Bronchial epithelial cell (primary cell): ENCODE data around the gene FUT6. TPM values are rescaled to one million over a fixed set of nuclear protein-coding genes. Genes with fewer than 3 reads are reported as not detected.

Experiments used
- DNase-seq: peaks from one replicate; pipeline ENCODE4 v3.0.0-alpha.2; 2010; ENCODE audit warnings: low read depth
- FAIRE-seq: peaks from 2 replicates; lab custom pipeline; 2011; peaks lifted over from hg19 to GRCh38; lab: Jason Lieb, UNC
- H3K27me3 ChIP-seq: 2 replicates; pipeline ENCODE4 v1.5.1; 2011; ENCODE audit warnings: low read length; ENCODE audit not compliant: control insufficient read depth, insufficient read depth
- H3K36me3 ChIP-seq: 2 replicates; pipeline ENCODE4 v1.5.1; 2011; ENCODE audit warnings: low read length; ENCODE audit not compliant: control insufficient read depth, insufficient read depth
- H3K4me3 ChIP-seq: 2 replicates; pipeline ENCODE4 v1.5.1; 2011; ENCODE audit warnings: mild to moderate bottlenecking, low read depth, low read length, control low read depth
- total RNA-seq: library from RNA; depleted of rRNA; stranded (reverse); fragments of >200 nt; gene quantifications from 2 replicates; pipeline ENCODE4 v1.2.1, GENCODE V29; 2014
- TF ChIP-seq, protein P1 (sequence below): IDR thresholded peaks from 2 replicates; pipeline ENCODE4 v1.5.1; 2011; ENCODE audit warnings: mild to moderate bottlenecking, moderate library complexity, low read length, control low read depth, inconsistent platforms; ENCODE audit not compliant: insufficient read depth, severe bottlenecking

The FUT6 gene
- total RNA-seq, 1 donor from 2014 or later = 2.1 TPM

DNA sequence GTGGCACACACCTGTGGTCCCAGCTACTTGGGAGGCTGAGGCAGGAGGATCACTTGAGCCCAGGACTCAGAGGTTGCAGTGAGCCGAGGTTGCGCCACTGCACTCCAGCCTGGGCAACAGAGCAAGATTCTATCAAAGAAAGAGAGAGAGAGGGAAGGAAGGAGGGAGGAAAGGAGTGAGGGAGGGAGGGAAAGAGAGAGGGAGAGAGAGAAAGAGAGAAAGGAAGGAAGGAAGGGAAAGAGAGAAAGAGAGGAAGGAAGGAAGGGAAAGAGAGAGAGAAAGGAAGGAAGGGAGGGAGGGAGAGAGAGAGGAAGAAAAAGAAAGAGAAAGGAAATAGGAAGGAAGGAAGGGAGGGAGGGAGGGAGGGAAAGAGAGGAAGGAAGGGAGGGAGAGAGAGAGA lies 22.3 kb downstream of the FUT6 start:
- DNase-seq = no peak
- H3K4me3 ChIP-seq = no peak overlapping the region
- TF ChIP-seq, protein P1, sequence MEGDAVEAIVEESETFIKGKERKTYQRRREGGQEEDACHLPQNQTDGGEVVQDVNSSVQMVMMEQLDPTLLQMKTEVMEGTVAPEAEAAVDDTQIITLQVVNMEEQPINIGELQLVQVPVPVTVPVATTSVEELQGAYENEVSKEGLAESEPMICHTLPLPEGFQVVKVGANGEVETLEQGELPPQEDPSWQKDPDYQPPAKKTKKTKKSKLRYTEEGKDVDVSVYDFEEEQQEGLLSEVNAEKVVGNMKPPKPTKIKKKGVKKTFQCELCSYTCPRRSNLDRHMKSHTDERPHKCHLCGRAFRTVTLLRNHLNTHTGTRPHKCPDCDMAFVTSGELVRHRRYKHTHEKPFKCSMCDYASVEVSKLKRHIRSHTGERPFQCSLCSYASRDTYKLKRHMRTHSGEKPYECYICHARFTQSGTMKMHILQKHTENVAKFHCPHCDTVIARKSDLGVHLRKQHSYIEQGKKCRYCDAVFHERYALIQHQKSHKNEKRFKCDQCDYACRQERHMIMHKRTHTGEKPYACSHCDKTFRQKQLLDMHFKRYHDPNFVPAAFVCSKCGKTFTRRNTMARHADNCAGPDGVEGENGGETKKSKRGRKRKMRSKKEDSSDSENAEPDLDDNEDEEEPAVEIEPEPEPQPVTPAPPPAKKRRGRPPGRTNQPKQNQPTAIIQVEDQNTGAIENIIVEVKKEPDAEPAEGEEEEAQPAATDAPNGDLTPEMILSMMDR = no peak
- no peaks in the 10 kb centered on the region for H3K36me3 ChIP-seq
- H3K27me3 ChIP-seq = no peaks in the 10 kb centered on the region
- no peak for FAIRE-seq

DNA sequence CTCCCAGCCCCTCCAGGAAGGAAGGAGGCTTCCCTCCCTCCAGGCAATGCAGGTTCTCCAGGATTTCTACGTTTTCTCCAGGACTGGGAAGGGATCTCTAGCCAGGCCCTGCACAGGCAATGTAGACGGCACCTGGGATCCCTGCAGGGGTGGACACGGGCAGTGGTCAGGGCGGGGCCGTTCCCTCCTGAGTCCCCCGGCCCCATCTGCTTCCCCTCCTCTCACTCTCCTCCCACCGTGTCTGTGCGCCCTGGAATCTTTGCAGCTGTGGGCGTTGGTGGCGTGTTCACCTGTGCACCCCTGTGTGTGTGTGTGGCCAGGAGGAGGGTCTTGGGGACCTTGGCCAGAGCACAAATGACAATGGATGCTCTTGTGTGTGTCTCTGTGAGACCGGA lies 24.7 kb downstream of the FUT6 start:
- Histone ChIP-seq H3K4me3 (no peak overlapping the region), H3K27me3 (no peaks in the 10 kb centered on the region), H3K36me3 (no peaks in the 10 kb centered on the region)
- no peak for DNase-seq
- no peak for FAIRE-seq
- TF ChIP-seq, protein P1 = no peak

DNA sequence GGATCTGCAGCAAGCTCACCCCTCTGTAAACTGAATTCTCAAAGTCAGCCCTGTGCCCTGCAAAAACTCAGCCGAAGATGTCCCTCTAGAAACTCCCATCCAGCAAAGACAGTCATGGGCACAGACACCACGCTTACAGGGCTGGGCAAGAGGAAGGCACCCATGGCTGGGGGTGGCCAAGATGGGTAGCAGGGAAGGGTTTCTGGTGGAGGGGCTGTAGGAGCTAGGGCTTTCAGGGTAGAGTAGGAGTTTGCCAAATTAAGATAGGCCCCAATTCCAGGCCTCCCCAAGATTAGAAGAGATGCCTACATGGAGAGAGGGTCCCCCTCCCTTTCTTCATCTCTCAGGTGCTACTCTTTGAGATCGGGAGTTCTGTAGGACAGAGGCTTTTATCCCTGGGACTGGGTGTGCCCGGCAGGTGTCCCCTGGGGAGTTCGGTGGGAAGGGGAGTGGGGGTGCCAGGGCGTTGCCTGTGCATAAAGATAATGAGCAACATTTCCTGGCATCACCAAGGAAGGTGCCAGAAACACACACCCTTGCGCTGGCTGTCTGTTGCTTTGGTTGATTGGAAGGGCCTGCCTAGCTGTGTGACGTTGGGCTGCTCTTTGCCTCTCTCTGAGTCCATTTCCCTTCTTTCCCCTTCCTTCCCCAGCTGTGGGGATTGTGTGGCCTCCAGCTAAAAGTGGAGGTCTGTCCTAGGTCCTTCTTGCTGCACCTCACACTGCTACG lies 25.2 kb downstream of the FUT6 start:
- DNase-seq (no peak), FAIRE-seq (no peak)
- Histone ChIP-seq H3K36me3 (no peaks in the 10 kb centered on the region), H3K27me3 (no peaks in the 10 kb centered on the region), H3K4me3 (no peak overlapping the region)
- TF ChIP-seq, protein P1 = no peak

DNA sequence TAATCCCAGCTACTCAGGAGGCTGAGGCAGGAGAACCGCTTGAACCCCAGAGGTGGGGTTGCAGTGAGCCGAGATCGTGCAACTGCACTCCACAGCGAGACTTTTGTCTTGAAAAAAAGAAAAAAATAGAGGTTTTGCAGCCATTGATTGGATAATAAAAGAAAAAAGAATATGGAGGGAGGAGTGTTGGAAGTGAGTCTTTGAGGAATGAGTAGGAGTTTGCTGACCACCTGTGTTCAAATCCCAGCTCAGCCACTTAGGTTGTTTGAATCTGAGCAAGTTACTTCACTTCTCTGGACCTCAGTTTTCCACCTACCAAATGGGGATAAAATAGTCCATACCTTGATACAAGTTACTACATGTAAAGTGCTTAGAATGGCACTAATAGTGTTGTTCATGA lies 28.4 kb downstream of the FUT6 start:
- Histone ChIP-seq H3K36me3 (no peaks in the 10 kb centered on the region), H3K27me3 (peaks cover 1% of the 10 kb centered on the region), H3K4me3 (no peak overlapping the region)
- no peak for DNase-seq
- TF ChIP-seq, protein P1 = no peak
- no peak for FAIRE-seq

DNA sequence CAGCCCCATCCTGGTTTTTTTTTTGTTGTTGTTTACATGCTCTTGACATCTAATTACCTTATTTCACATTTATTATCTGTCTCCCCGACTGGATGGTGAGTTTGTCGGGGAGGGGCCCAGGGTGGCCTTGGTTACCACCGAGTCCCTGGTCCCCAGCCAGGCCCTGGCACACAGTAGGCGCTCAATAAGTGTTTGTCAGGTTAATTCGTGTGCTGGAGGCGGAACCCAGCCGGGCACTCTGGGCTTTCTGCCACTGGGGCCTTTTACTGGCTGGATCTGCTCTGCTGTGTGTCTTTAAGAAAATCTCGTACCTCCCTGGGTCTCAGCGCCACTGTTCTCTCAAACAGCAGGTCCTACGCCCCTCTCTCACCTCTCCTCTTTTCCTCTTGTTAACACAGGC lies 30.0 kb downstream of the FUT6 start:
- no peak overlapping the region for H3K4me3 ChIP-seq
- TF ChIP-seq, protein P1 = no peak
- DNase-seq (no peak), FAIRE-seq (no peak)
- peaks cover 5% of the 10 kb centered on the region for H3K27me3 ChIP-seq
- no peaks in the 10 kb centered on the region for H3K36me3 ChIP-seq

DNA sequence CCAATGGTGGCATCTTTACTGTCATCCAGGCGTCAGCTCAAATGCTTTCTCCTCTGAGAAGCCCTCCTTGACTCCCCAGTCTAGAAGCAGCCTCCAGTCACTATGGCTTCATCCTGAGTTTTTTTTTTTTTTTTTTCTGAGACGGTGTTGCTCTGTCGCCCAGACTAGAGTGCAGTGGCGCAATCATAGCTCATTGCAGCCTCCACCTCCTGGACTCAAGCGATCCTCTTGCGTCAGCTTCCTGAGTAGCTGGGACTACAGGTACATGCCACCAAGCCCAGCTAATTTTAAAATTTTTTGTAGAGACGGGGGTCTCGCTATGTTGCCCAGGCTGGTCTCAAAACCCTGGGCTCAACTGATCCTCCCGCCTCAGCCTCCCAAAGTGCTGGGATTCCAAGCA lies 30.4 kb downstream of the FUT6 start:
- Histone ChIP-seq H3K4me3 (no peak overlapping the region), H3K36me3 (no peaks in the 10 kb centered on the region), H3K27me3 (peaks cover 5% of the 10 kb centered on the region)
- FAIRE-seq (no peak), DNase-seq (peak; percentile 14)
- TF ChIP-seq, protein P1 = no peak
